ENCODE data around the gene KRTAP24-1.

KRTAP24-1 gene

DNA sequence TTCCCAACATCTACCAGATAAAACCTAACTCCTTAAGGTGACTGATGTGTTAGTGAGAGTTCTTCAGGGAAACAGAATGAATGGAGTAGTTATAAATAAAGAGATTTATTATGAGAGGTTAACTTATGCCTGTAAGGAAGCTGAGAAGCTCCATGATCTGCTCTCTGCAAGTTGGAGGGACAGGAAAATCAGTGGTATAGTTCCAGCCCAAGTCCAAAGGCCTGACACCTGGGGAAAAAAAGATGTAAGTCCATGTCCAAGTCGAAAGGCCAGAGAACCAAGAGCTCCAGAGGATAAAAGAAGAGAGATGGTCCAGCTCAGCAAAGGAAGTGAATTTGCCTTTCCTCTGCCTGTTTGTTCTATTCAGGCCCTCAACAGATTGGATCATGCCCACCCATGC lies 27.1 kb downstream of the KRTAP24-1 start:
- no peaks in the 10 kb centered on the region for H3K27me3 Mint-ChIP-seq (ENCODE audit: low read depth)
- H3K4me3 Mint-ChIP-seq: no peak overlapping the region
- H3K36me3 Mint-ChIP-seq (ENCODE audit: low read depth): no peaks in the 10 kb centered on the region
- no peaks in the 10 kb centered on the region for H3K4me1 Mint-ChIP-seq (ENCODE audit: low read depth)
- no peak for DNase-seq (ENCODE audit: low spot score)
- H3K27ac Mint-ChIP-seq: no peak overlapping the region
- no peaks in the 10 kb centered on the region for H3K9me3 Mint-ChIP-seq

- Mint-ChIP-seq H3K27me3 (ENCODE audit: low read depth) (no peaks in the 10 kb centered on the region), H3K9me3 (no peaks in the 10 kb centered on the region), H3K36me3 (ENCODE audit: low read depth) (no peaks in the 10 kb centered on the region), H3K27ac (no peak overlapping the region), H3K4me3 (no peak overlapping the region), H3K4me1 (ENCODE audit: low read depth) (no peaks in the 10 kb centered on the region)
- DNase-seq (ENCODE audit: low spot score): no peak
Observed at GRCh38 chr21:30251781-30252180, 31.0 kb downstream of the KRTAP24-1 start.

- Mint-ChIP-seq H3K9me3 (no peaks in the 10 kb centered on the region), H3K27me3 (ENCODE audit: low read depth) (no peaks in the 10 kb centered on the region), H3K4me1 (ENCODE audit: low read depth) (no peaks in the 10 kb centered on the region), H3K36me3 (ENCODE audit: low read depth) (no peaks in the 10 kb centered on the region), H3K27ac (no peak overlapping the region), H3K4me3 (no peak overlapping the region)
- DNase-seq (ENCODE audit: low spot score): no peak
Observed at GRCh38 chr21:30249936-30250335, 32.8 kb downstream of the KRTAP24-1 start.

DNA sequence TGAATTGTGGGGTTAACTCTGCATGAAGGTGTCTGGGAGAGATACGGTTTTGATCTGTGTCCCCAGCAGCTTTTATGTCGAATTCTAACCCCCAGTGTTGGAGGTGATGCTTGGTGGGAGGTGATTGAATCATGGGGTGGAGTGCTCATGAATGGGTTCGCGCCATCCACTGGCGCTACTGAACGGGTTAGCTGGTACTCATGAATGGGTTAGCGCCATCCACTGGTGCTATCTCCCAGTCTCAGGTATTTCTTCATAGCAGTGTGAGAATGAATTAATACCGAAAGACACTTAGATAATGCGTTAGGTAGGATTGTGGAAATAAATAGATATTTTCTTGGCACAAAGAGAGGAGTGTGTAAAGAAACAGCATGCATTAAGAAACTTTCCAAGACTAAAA lies 33.9 kb downstream of the KRTAP24-1 start:
- no peak overlapping the region for H3K27ac Mint-ChIP-seq
- no peaks in the 10 kb centered on the region for H3K4me1 Mint-ChIP-seq (ENCODE audit: low read depth)
- no peak overlapping the region for H3K4me3 Mint-ChIP-seq
- no peaks in the 10 kb centered on the region for H3K27me3 Mint-ChIP-seq (ENCODE audit: low read depth)
- H3K36me3 Mint-ChIP-seq (ENCODE audit: low read depth): no peaks in the 10 kb centered on the region
- DNase-seq (ENCODE audit: low spot score): no peak
- H3K9me3 Mint-ChIP-seq: no peaks in the 10 kb centered on the region

DNA sequence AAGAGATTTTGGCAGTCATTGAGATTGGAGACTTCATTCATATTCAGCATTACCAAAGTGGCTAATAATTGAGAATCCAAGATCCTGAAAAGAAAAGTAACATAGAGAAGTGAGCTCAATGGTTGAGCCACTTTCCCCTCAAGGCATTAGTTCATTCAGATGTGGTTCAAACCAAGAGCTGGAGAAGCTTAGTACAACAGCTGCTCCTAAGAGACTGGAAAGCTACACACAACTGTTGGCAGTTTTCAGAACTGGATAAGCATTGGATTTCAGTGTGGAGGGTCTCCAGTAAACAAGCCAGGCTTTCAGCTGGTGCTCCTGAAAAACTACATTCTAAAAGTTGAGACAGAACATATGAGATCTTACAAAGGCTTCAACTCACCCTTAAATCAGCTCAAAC lies 37.7 kb downstream of the KRTAP24-1 start:
- Mint-ChIP-seq H3K27ac (no peak overlapping the region), H3K9me3 (no peaks in the 10 kb centered on the region), H3K4me3 (no peak overlapping the region), H3K27me3 (ENCODE audit: low read depth) (no peaks in the 10 kb centered on the region), H3K4me1 (ENCODE audit: low read depth) (no peaks in the 10 kb centered on the region), H3K36me3 (ENCODE audit: low read depth) (no peaks in the 10 kb centered on the region)
- no peak for DNase-seq (ENCODE audit: low spot score)

DNA sequence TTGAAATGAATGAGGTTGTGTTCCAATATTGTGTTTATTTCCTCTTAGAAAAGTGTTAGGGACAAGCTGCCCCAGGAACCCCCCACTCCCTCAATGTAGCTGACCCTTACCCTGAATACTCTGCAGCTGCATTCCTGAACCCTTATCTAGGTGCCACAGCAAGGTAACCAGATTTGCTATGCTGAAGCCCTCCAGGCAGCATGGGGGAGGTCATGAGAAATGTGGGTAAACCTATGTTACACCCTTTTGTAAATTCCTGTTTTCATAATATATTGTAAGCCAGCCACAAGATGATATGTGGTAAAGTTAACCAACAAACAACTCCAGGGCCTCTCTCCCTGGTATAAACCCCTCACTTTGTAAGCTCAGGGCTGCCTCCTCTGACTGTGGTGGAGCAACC lies 39.1 kb downstream of the KRTAP24-1 start:
- no peak overlapping the region for H3K4me3 Mint-ChIP-seq
- H3K4me1 Mint-ChIP-seq (ENCODE audit: low read depth): no peaks in the 10 kb centered on the region
- no peak for DNase-seq (ENCODE audit: low spot score)
- H3K27ac Mint-ChIP-seq: no peak overlapping the region
- H3K36me3 Mint-ChIP-seq (ENCODE audit: low read depth): no peaks in the 10 kb centered on the region
- no peaks in the 10 kb centered on the region for H3K9me3 Mint-ChIP-seq
- no peaks in the 10 kb centered on the region for H3K27me3 Mint-ChIP-seq (ENCODE audit: low read depth)

- Mint-ChIP-seq H3K27ac (no peak overlapping the region), H3K4me3 (no peak overlapping the region), H3K27me3 (ENCODE audit: low read depth) (no peaks in the 10 kb centered on the region), H3K4me1 (ENCODE audit: low read depth) (no peaks in the 10 kb centered on the region), H3K36me3 (ENCODE audit: low read depth) (no peaks in the 10 kb centered on the region), H3K9me3 (no peaks in the 10 kb centered on the region)
- DNase-seq (ENCODE audit: low spot score): no peak
Observed at GRCh38 chr21:30240661-30241060, 42.1 kb downstream of the KRTAP24-1 start.

DNA sequence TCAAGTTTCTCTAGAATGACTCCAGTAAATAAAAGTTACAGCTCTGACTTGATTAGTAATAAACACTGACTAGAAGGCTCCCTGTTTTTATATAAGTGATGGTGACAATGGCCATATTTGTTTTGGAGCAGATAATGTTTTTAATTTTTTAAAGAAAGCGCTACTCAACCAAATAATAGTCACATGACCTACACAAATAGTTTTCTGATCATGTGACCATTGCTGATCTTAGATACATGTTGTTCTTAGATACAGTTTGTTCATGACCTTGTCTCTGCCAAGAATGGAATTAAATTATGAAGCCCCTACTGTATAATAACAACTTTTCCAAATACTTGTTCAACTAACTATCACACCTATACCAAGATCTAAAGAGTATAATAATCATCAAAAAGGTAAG lies 44.6 kb downstream of the KRTAP24-1 start:
- Mint-ChIP-seq H3K27ac (no peak overlapping the region), H3K4me1 (ENCODE audit: low read depth) (no peaks in the 10 kb centered on the region), H3K4me3 (no peak overlapping the region), H3K36me3 (ENCODE audit: low read depth) (no peaks in the 10 kb centered on the region), H3K9me3 (no peaks in the 10 kb centered on the region), H3K27me3 (ENCODE audit: low read depth) (no peaks in the 10 kb centered on the region)
- DNase-seq (ENCODE audit: low spot score): no peak

DNA sequence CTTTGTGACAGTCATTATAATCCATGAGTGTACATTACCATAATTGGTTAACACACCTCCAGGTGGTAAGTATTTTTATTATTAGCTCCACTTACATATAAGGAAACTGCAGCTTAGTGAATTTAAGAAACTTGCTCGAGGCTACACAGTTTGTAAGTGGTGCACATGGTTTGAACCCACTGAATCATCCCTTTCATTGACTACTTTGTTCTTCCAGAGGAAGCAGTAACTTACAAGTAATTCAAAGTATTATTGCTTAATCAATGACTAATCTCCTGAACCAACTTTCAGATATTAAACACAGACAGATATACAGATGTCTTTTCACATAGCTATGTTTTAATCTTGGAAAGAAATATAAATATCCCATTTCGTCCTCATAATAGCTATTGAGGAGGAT lies 48.1 kb downstream of the KRTAP24-1 start:
- H3K4me3 Mint-ChIP-seq: no peak overlapping the region
- no peaks in the 10 kb centered on the region for H3K36me3 Mint-ChIP-seq (ENCODE audit: low read depth)
- no peak overlapping the region for H3K27ac Mint-ChIP-seq
- DNase-seq (ENCODE audit: low spot score): no peak
- no peaks in the 10 kb centered on the region for H3K4me1 Mint-ChIP-seq (ENCODE audit: low read depth)
- no peaks in the 10 kb centered on the region for H3K27me3 Mint-ChIP-seq (ENCODE audit: low read depth)
- no peaks in the 10 kb centered on the region for H3K9me3 Mint-ChIP-seq

DNA sequence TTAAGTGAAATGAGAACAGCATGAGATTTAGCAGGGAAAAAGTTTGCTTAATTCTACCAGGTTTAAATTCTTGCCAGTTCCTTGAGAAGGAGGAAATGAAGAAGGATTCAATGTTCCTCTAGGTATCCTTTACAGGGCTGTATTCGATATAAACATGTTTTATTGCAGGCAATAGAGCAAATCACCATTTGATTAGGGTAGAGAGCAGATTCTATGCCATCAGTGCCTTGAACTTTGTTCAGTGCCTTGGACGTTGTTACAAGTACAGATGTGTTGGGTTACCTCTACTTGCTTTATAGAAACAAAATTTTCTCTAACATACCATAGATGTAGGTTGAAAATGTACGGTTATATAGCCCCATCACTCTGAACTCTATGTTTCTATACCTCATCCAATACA lies 48.7 kb downstream of the KRTAP24-1 start:
- H3K27ac Mint-ChIP-seq: no peak overlapping the region
- H3K4me1 Mint-ChIP-seq (ENCODE audit: low read depth): no peaks in the 10 kb centered on the region
- no peaks in the 10 kb centered on the region for H3K9me3 Mint-ChIP-seq
- H3K4me3 Mint-ChIP-seq: no peak overlapping the region
- DNase-seq (ENCODE audit: low spot score): no peak
- no peaks in the 10 kb centered on the region for H3K36me3 Mint-ChIP-seq (ENCODE audit: low read depth)
- no peaks in the 10 kb centered on the region for H3K27me3 Mint-ChIP-seq (ENCODE audit: low read depth)

- H3K36me3 Mint-ChIP-seq (ENCODE audit: low read depth): no peaks in the 10 kb centered on the region
- no peaks in the 10 kb centered on the region for H3K27me3 Mint-ChIP-seq (ENCODE audit: low read depth)
- H3K9me3 Mint-ChIP-seq: no peaks in the 10 kb centered on the region
- H3K4me1 Mint-ChIP-seq (ENCODE audit: low read depth): no peaks in the 10 kb centered on the region
- H3K4me3 Mint-ChIP-seq: no peak overlapping the region
- H3K27ac Mint-ChIP-seq: no peak overlapping the region
- DNase-seq (ENCODE audit: low spot score): no peak
Observed at GRCh38 chr21:30233228-30234020, 49.3 kb downstream of the KRTAP24-1 start.

DNA sequence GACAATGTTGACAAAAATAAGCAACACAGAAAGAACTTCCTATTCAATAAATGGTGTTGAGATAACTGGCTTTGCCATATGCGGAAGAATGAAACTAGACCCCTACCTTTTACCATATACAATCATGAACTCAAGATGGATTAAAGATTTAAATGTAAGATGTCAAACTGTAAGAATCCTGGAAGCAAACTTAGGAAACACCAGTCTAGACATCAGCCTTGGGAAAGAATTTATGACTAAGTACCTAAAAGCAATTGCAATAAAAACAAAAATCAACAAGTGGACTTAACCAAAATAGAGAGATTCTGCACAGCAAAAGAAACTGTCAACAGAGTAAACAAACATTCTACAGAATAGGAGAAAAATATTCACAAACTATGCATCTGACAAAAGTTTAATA lies 50.7 kb downstream of the KRTAP24-1 start:
- DNase-seq (ENCODE audit: low spot score): no peak
- Mint-ChIP-seq H3K4me3 (no peak overlapping the region), H3K9me3 (no peaks in the 10 kb centered on the region), H3K27ac (no peak overlapping the region), H3K4me1 (ENCODE audit: low read depth) (no peaks in the 10 kb centered on the region), H3K27me3 (ENCODE audit: low read depth) (no peaks in the 10 kb centered on the region), H3K36me3 (ENCODE audit: low read depth) (no peaks in the 10 kb centered on the region)

All from T-helper 2 cell treated with Interferon-gamma antibody and Interleukin-4, amounts not matched to agents 5 μg/mL and 100 μg/mL, for 36 hours (primary cell).